GM12878 (cell line): ENCODE results near the gene KISS1R. TPM values are rescaled to one million over a fixed set of nuclear protein-coding genes. Genes with fewer than 3 reads are reported as not detected.

Experiments
- GABPA ChIP-seq: IDR thresholded peaks from 2 replicates; pipeline ENCODE4 v1.6.1; 2014; ENCODE audit warnings: antibody characterized with exemption, low read depth, mild to moderate bottlenecking, inconsistent platforms
- HDAC6 ChIP-seq: fragments of 200-600 bp; sonication (generic); IDR thresholded peaks from one replicate; pipeline ENCODE4 v1.8.0; 2017; ENCODE audit warnings: antibody characterized with exemption; ENCODE audit not compliant: unreplicated experiment
- IKZF1 ChIP-seq: fragments of 450-650 bp; conservative IDR thresholded peaks from 2 replicates; pipeline ENCODE4 v1.6.1; 2017; ENCODE audit warnings: antibody characterized with exemption, mild to moderate bottlenecking
- MXI1 ChIP-seq: fragments of 150-350 bp; IDR thresholded peaks from 2 replicates; pipeline ENCODE4 v1.6.1; 2011; ENCODE audit warnings: low read depth, mild to moderate bottlenecking, inconsistent platforms, low read length, improper control_type of control experiment
- POLR2A ChIP-seq: IDR thresholded peaks from 2 replicates; pipeline ENCODE4 v1.6.1; 2011; ENCODE audit warnings: low read depth, mild to moderate bottlenecking, low read length
- polyA plus RNA-seq, 11 experiments: library from polyadenylated mRNA; depleted of rRNA in 4 of 11; unstranded in 6 of 11; stranded (reverse) in 5 of 11; fragments of >200 nt; fragmentation: Nextera tagmentation in 4 of 11; fragmentation: Illumina TruSeq in 1 of 11; extraction: Ambion mirVana in 4 of 11; extraction: Trizol in 1 of 11; gene quantifications; 1 replicate in 1 of 11; 2 replicates in 10 of 11; pipeline versions ENCODE4 v1.2.1 to v1.2.3, GENCODE V29; 2011 to 2016; ENCODE audit warnings: inconsistent platforms in 2 of 11, missing spikeins in 2 of 11, low read depth in 1 of 11
- total RNA-seq, 4 experiments: library from RNA; depleted of rRNA in 3 of 4; stranded (reverse); fragments of >200 nt in 3 of 4; fragmentation: Illumina TruSeq in 1 of 4; extraction: Trizol in 1 of 4; gene quantifications; 2 replicates each; pipeline versions ENCODE4 v1.2.1 to v1.2.3, GENCODE V29; 2013 to 2021
- TF ChIP-seq, protein P1 (sequence below): fragments of 450-650 bp; IDR thresholded peaks from 2 replicates; pipeline ENCODE4 v1.6.1; 2017; ENCODE audit warnings: mild to moderate bottlenecking, moderate library complexity
- TF ChIP-seq, protein P2 (sequence below): fragments of 450-650 bp; conservative IDR thresholded peaks from 2 replicates; pipeline ENCODE4 v1.6.1; 2017; ENCODE audit warnings: mild to moderate bottlenecking, moderate library complexity

Gene KISS1R
- total and polyA plus RNA-seq, 10 of the 15 experiments (the other 5 are each of a cell fraction or from before 2014, with no cell fraction given) = 0.13 to 2.7 (median 1.4) TPM; not detected in 3

GRCh38 chr19:919199-920050 is 2.3 kb downstream of the KISS1R start (continued):
- TF ChIP-seq, protein P1, sequence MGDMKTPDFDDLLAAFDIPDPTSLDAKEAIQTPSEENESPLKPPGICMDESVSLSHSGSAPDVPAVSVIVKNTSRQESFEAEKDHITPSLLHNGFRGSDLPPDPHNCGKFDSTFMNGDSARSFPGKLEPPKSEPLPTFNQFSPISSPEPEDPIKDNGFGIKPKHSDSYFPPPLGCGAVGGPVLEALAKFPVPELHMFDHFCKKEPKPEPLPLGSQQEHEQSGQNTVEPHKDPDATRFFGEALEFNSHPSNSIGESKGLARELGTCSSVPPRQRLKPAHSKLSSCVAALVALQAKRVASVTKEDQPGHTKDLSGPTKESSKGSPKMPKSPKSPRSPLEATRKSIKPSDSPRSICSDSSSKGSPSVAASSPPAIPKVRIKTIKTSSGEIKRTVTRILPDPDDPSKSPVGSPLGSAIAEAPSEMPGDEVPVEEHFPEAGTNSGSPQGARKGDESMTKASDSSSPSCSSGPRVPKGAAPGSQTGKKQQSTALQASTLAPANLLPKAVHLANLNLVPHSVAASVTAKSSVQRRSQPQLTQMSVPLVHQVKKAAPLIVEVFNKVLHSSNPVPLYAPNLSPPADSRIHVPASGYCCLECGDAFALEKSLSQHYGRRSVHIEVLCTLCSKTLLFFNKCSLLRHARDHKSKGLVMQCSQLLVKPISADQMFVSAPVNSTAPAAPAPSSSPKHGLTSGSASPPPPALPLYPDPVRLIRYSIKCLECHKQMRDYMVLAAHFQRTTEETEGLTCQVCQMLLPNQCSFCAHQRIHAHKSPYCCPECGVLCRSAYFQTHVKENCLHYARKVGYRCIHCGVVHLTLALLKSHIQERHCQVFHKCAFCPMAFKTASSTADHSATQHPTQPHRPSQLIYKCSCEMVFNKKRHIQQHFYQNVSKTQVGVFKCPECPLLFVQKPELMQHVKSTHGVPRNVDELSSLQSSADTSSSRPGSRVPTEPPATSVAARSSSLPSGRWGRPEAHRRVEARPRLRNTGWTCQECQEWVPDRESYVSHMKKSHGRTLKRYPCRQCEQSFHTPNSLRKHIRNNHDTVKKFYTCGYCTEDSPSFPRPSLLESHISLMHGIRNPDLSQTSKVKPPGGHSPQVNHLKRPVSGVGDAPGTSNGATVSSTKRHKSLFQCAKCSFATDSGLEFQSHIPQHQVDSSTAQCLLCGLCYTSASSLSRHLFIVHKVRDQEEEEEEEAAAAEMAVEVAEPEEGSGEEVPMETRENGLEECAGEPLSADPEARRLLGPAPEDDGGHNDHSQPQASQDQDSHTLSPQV = no peak
- TF ChIP-seq POLR2A (peak; percentile 44; the same call in 1 of the 2 replicates), HDAC6 (peak; percentile 84), MXI1 (peak; percentile 70), IKZF1 (peak; percentile 36; the same call in 1 of the 2 replicates), GABPA (no peak)
- TF ChIP-seq, protein P2, sequence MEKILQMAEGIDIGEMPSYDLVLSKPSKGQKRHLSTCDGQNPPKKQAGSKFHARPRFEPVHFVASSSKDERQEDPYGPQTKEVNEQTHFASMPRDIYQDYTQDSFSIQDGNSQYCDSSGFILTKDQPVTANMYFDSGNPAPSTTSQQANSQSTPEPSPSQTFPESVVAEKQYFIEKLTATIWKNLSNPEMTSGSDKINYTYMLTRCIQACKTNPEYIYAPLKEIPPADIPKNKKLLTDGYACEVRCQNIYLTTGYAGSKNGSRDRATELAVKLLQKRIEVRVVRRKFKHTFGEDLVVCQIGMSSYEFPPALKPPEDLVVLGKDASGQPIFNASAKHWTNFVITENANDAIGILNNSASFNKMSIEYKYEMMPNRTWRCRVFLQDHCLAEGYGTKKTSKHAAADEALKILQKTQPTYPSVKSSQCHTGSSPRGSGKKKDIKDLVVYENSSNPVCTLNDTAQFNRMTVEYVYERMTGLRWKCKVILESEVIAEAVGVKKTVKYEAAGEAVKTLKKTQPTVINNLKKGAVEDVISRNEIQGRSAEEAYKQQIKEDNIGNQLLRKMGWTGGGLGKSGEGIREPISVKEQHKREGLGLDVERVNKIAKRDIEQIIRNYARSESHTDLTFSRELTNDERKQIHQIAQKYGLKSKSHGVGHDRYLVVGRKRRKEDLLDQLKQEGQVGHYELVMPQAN = peak; percentile 36; the same call in 1 of the 2 replicates
- TF ChIP-seq, all 136 proteins: peak for 16
